ENCODE results near the gene ZNF431. TPM values are rescaled to one million over a fixed set of nuclear protein-coding genes. Genes with fewer than 3 reads are reported as not detected.

Gene ZNF431
- total and polyA plus RNA-seq, 2 of the 4 experiments (the other 2 are of a cell fraction): 4.3 to 4.5 TPM

DNA sequence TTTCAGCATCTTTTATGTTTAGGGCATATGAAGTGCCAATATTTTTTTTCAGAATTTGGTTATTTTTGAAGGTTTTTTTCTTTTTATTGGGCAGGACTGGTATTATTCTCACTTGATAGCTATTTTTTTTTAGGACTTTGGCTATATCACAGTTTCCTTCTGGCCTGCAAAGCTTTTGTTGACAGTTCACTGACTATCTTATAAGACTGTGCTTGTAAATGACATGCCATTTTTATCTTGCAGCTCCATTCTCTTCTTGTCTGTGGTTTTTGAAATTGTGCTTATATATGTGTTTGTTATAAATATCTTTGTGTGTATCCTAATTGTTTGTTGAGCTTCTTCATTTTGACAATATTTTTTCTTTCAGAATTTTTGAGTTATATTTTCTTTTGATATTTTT lies 26.4 kb upstream of the ZNF431 start:
- no peak overlapping the region for H2AK9ac ChIP-seq (replicated peaks; ENCODE audit: low read depth, low read length, poor library complexity)
- TF ChIP-seq RCOR1 (IDR thresholded peaks at IDR 0.05; ENCODE audit: insufficient replicate concordance, low read length) (no peak), RFX5 (IDR thresholded peaks at IDR 0.05; ENCODE audit: low read depth, low read length) (no peak), CEBPB (IDR thresholded peaks at IDR 0.05; ENCODE audit: low read depth, low read length) (no peak), BHLHE40 (IDR thresholded peaks at IDR 0.05; ENCODE audit: low read depth, low read length) (no peak), MXI1 (IDR thresholded peaks at IDR 0.05; ENCODE audit: borderline replicate concordance, low read depth, low read length) (no peak), POLR2A (IDR thresholded peaks at IDR 0.05; ENCODE audit: low read depth, low read length) (no peak)
- TF ChIP-seq, protein P1, sequence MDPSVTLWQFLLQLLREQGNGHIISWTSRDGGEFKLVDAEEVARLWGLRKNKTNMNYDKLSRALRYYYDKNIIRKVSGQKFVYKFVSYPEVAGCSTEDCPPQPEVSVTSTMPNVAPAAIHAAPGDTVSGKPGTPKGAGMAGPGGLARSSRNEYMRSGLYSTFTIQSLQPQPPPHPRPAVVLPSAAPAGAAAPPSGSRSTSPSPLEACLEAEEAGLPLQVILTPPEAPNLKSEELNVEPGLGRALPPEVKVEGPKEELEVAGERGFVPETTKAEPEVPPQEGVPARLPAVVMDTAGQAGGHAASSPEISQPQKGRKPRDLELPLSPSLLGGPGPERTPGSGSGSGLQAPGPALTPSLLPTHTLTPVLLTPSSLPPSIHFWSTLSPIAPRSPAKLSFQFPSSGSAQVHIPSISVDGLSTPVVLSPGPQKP (IDR thresholded peaks at IDR 0.05; ENCODE audit: borderline replicate concordance, low read depth, low read length): no peak
- peaks cover 2 to 3% of the 10 kb centered on the region in 2 experiments; a peak in 1 of 4 replicates for H3K79me1 ChIP-seq (ENCODE audit: low read depth in 1 of 2, low read length in 2 of 2)
- H3K4ac ChIP-seq (ENCODE audit: low read depth, low read length): no peak overlapping the region
- dilution Hi-C loops (cut with HindIII; ENCODE audit: low sequenced_read_pairs, unreplicated experiment): no loop called here
- no peak overlapping the region for H3K27ac ChIP-seq (ENCODE audit: insufficient read depth, low read length)
- ATAC-seq (ENCODE audit: low read depth) (no peak), DNase-seq (no peak)
- no peak overlapping the region for H3K14ac ChIP-seq (replicated peaks; ENCODE audit: low read depth, low read length)
- H4K20me1 ChIP-seq (ENCODE audit: insufficient read depth, low read length): no peaks in the 10 kb centered on the region
- H3K4me1 ChIP-seq (ENCODE audit: control insufficient read depth, insufficient read depth, low read length): no peaks in the 10 kb centered on the region
- H3K4me3 ChIP-seq (ENCODE audit: insufficient read depth, low read depth, low read length): no peak overlapping the region
- no peak overlapping the region for H2BK5ac ChIP-seq (ENCODE audit: low read depth, low read length, poor library complexity, severe bottlenecking)
- no peak overlapping the region for H2BK15ac ChIP-seq (ENCODE audit: low read depth, low read length)
- ChIA-PET POLR2A (ENCODE audit: unreplicated experiment) (no interaction called here), CTCF (no interaction called here)
- H3K18ac ChIP-seq (ENCODE audit: low read depth, low read length): no peak overlapping the region
- intact Hi-C loops (cut with micrococcal nuclease): no loop called here
- no peak overlapping the region for H2BK120ac ChIP-seq (ENCODE audit: low read depth, low read length)
- H3K36me3 ChIP-seq (ENCODE audit: control insufficient read depth, insufficient read depth, low read length): peaks cover 1% of the 10 kb centered on the region; the same call in 1 of the 2 replicates
- H3K56ac ChIP-seq (ENCODE audit: extremely low read depth, insufficient read depth, low read length): no peak overlapping the region
- no peak overlapping the region for H4K91ac ChIP-seq (ENCODE audit: insufficient read depth, low read depth, low read length)
- BruUV-seq (replicated peaks): no TSS peak
- in situ Hi-C loops (cut with MboI; ENCODE audit: low sequenced_read_pairs): no loop called here
- no peak overlapping the region for H3K4me2 ChIP-seq (ENCODE audit: low read depth, low read length)
- H2AK5ac ChIP-seq (ENCODE audit: low read depth, low read length): no peak overlapping the region
- no peaks in the 10 kb centered on the region for H3K9me1 ChIP-seq (ENCODE audit: insufficient read depth, low read length)
- H3K23ac ChIP-seq (ENCODE audit: low read depth, low read length): no peak overlapping the region
- H4K8ac ChIP-seq (ENCODE audit: low read depth in 2 of 2, low read length in 2 of 2): no peak overlapping the region
- no peak overlapping the region for H3K9ac ChIP-seq (ENCODE audit: low read depth, low read length)
- H3K9me3 ChIP-seq (ENCODE audit: control insufficient read depth, insufficient read depth, low read length): peaks cover 2% of the 10 kb centered on the region; the same call in 1 of the 2 replicates
- no peak overlapping the region for H2AFZ ChIP-seq (replicated peaks; ENCODE audit: low read length, poor library complexity)
- no peaks in the 10 kb centered on the region for H3K27me3 ChIP-seq (ENCODE audit: control insufficient read depth, insufficient read depth, low read length)
- no peak overlapping the region for H4K5ac ChIP-seq (ENCODE audit: low read depth, low read length)
- no peak overlapping the region for H2BK20ac ChIP-seq (ENCODE audit: low read depth, low read length)

All from IMR-90 (cell line).